Measurements from ENCODE around the gene MYO3B.
"Not testable (repeated sequence)": the region's sequence is repeated elsewhere in the genome, so short reads cannot be mapped to it uniquely, and the experiment has no call there.

MYO3B gene

GRCh38 chr2:170468557-170468956, 290.6 kb downstream of the MYO3B start:
- no peak for DNase-seq (ENCODE audit: low read depth)

GRCh38 chr2:170472498-170472897, 294.6 kb downstream of the MYO3B start:
- DNase-seq (ENCODE audit: low read depth) = not testable (repeated sequence)

GRCh38 chr2:170475878-170476277, 297.9 kb downstream of the MYO3B start:
- DNase-seq (ENCODE audit: low read depth) = no peak

GRCh38 chr2:170477630-170478029, 299.7 kb downstream of the MYO3B start:
- no peak for DNase-seq (ENCODE audit: low read depth)

GRCh38 chr2:170481201-170481600, 303.3 kb downstream of the MYO3B start:
- no peak for DNase-seq (ENCODE audit: low read depth)

- no peak for DNase-seq (ENCODE audit: low read depth)
These were observed 306.6 kb downstream of the MYO3B start for GRCh38 chr2:170484552-170484951.

- no peak for DNase-seq (ENCODE audit: low read depth)
These were observed 307.5 kb downstream of the MYO3B start for GRCh38 chr2:170485254-170486026.

GRCh38 chr2:170486730-170487129, 308.8 kb downstream of the MYO3B start:
- DNase-seq (ENCODE audit: low read depth) = no peak

- DNase-seq (ENCODE audit: low read depth) = no peak
These were observed 310.9 kb downstream of the MYO3B start for GRCh38 chr2:170488807-170489206.

GRCh38 chr2:170492010-170492409, 314.1 kb downstream of the MYO3B start:
- DNase-seq (ENCODE audit: low read depth) = no peak

- DNase-seq (ENCODE audit: low read depth) = no peak
These were observed 315.6 kb downstream of the MYO3B start for GRCh38 chr2:170493426-170494097.

GRCh38 chr2:170495896-170496295, 317.9 kb downstream of the MYO3B start:
- DNase-seq (ENCODE audit: low read depth) = no peak

- no peak for DNase-seq (ENCODE audit: low read depth)
These were observed 320.7 kb downstream of the MYO3B start for GRCh38 chr2:170498619-170499018.

- no peak for DNase-seq (ENCODE audit: low read depth)
These were observed 322.2 kb downstream of the MYO3B start for GRCh38 chr2:170500104-170500503.

- no peak for DNase-seq (ENCODE audit: low read depth)
These were observed 322.8 kb downstream of the MYO3B start for GRCh38 chr2:170500770-170501169.

- no peak for DNase-seq (ENCODE audit: low read depth)
These were observed 323.6 kb downstream of the MYO3B start for GRCh38 chr2:170501421-170502043.

- no peak for DNase-seq (ENCODE audit: low read depth)
These were observed 324.6 kb downstream of the MYO3B start for GRCh38 chr2:170502361-170503130.

GRCh38 chr2:170503563-170503962, 325.6 kb downstream of the MYO3B start:
- no peak for DNase-seq (ENCODE audit: low read depth)

- DNase-seq (ENCODE audit: low read depth) = no peak
These were observed 326.2 kb downstream of the MYO3B start for GRCh38 chr2:170503971-170504809.

GRCh38 chr2:170504810-170505145, 326.8 kb downstream of the MYO3B start:
- no peak for DNase-seq (ENCODE audit: low read depth)

- no peak for DNase-seq (ENCODE audit: low read depth)
These were observed 327.8 kb downstream of the MYO3B start for GRCh38 chr2:170505631-170506275.
